Measurements from ENCODE around the gene NCAN.

DNA sequence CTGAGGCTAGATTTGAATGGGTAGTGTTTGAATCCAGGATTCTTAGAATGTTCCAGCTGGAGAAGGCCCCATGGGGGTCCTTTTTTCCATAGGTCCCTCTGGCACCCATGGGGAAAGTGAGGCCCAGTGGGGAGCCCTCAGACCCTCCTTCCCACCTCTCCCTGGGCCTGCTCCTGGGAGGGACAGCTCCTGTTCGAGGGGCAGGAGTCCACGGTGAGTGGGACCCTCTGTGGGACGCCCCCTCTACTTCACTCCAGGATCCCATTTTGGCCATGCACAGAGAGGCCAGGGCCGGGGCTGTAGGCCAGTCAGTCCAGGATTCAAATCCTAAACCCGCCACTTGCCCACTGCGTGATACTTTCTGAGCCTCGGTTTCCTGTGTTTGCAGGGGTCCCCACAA, 49.3 kb upstream of the NCAN start:
- TF ChIP-seq, protein P1, sequence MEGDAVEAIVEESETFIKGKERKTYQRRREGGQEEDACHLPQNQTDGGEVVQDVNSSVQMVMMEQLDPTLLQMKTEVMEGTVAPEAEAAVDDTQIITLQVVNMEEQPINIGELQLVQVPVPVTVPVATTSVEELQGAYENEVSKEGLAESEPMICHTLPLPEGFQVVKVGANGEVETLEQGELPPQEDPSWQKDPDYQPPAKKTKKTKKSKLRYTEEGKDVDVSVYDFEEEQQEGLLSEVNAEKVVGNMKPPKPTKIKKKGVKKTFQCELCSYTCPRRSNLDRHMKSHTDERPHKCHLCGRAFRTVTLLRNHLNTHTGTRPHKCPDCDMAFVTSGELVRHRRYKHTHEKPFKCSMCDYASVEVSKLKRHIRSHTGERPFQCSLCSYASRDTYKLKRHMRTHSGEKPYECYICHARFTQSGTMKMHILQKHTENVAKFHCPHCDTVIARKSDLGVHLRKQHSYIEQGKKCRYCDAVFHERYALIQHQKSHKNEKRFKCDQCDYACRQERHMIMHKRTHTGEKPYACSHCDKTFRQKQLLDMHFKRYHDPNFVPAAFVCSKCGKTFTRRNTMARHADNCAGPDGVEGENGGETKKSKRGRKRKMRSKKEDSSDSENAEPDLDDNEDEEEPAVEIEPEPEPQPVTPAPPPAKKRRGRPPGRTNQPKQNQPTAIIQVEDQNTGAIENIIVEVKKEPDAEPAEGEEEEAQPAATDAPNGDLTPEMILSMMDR (IDR thresholded peaks at IDR 0.05), result no peak
- TF ChIP-seq POLR2AphosphoS5 (IDR thresholded peaks at IDR 0.05), result no peak
